NCI-H1105 (cell line): ENCODE results near the gene CDK5.

Source experiments
- DNase-seq: peaks from one replicate; lab custom pipeline; 2025; lab: John Stamatoyannopoulos, UW

CDK5 gene

GRCh38 chr7:151086802-151087244, 29.1 kb upstream of the CDK5 start:
- DNase-seq, result peak; percentile 34

GRCh38 chr7:151085691-151086620, 28.3 kb upstream of the CDK5 start, which contains the start of gene AGAP3:
TSS of gene AGAP3 (plus strand) at chr7:151086475. CDS start at chr7:151086742, 267 bp downstream.
- peak; percentile 66 for DNase-seq

GRCh38 chr7:151085329-151085690, 27.6 kb upstream of the CDK5 start:
- DNase-seq, result no peak

GRCh38 chr7:151083824-151084160, 26.1 kb upstream of the CDK5 start:
- no peak for DNase-seq

- DNase-seq, result peak; percentile 70
Observed at GRCh38 chr7:151083071-151083823, 25.6 kb upstream of the CDK5 start, which contains the start of gene TMUB1. TSS of gene TMUB1 (minus strand) at chr7:151083493. CDS start at chr7:151082563, 930 bp downstream.

GRCh38 chr7:151082141-151083070, 24.7 kb upstream of the CDK5 start:
- no peak for DNase-seq

- DNase-seq, result no peak
Observed at GRCh38 chr7:151081170-151082101, 23.7 kb upstream of the CDK5 start.

- DNase-seq, result peak; percentile 80
Observed at GRCh38 chr7:151080522-151081169, 22.9 kb upstream of the CDK5 start, which contains the start of gene FASTK. TSS of gene FASTK (minus strand) at chr7:151080809. CDS start at chr7:151080766, 43 bp downstream.

GRCh38 chr7:151080067-151080521, 22.4 kb upstream of the CDK5 start:
- no peak for DNase-seq

- DNase-seq, result no peak
Observed at GRCh38 chr7:151079199-151079910, 21.7 kb upstream of the CDK5 start.

GRCh38 chr7:151078233-151079040, 20.7 kb upstream of the CDK5 start:
- DNase-seq, result no peak

GRCh38 chr7:151077705-151078232, 20.1 kb upstream of the CDK5 start:
- DNase-seq, result no peak

GRCh38 chr7:151076863-151077704, 19.4 kb upstream of the CDK5 start:
- DNase-seq, result no peak

- DNase-seq, result no peak
Observed at GRCh38 chr7:151075978-151076426, 18.3 kb upstream of the CDK5 start.

GRCh38 chr7:151075662-151075971, 17.9 kb upstream of the CDK5 start:
- no peak for DNase-seq

- DNase-seq, result no peak
Observed at GRCh38 chr7:151074817-151075661, 17.3 kb upstream of the CDK5 start.
